ENCODE results near the gene EFNA5. TPM values are rescaled to one million over a fixed set of nuclear protein-coding genes. Genes with fewer than 3 reads are reported as not detected.

Gene EFNA5
- total and polyA plus RNA-seq, 2 of the 13 experiments (the other 11 are each of a cell fraction or from before 2014, with no cell fraction given) = not detected

DNA sequence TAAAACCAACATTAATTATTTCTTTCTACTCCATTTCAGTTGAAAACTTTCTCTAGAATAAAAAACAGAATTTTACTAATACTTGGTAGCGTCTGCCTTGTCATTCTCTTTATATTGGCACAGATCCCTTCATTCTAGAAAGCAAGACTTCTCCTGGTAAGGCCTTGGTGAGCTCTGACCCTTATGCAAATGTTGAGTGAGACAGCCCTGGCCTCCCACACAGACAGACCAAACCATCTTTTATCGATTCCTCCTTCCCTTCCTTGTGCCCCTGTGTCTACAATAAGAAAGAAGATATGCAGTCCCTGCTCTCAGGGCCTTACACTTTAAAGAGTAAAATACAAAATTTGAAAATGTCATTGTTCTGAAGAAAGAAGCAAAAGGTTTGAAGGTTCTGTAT, 262.2 kb downstream of the EFNA5 start:
- BruUV-seq (replicated peaks) = no TSS peak
- in situ Hi-C loops (cut with HindIII; ENCODE audit: extremely low pct_ligation_motif_present, low pct_unique_long_range_greater_than_20kb) = no loop called here
- Histone ChIP-seq H3K27ac (ENCODE audit: extremely low read length, insufficient read depth, low read length) (no peak overlapping the region), H3K4me2 (ENCODE audit: low read depth, low read length) (no peak overlapping the region), H2AFZ (ENCODE audit: low read length) (no peak overlapping the region), H4K20me1 (ENCODE audit: insufficient read depth, low read length) (no peaks in the 10 kb centered on the region), H3K79me2 (ENCODE audit: insufficient read depth, low read length) (no peaks in the 10 kb centered on the region), H3K9ac (ENCODE audit: insufficient read depth, low read depth, low read length) (no peak overlapping the region), H3K4me3 (replicated peaks in 1 of 3; ENCODE audit: insufficient read depth in 1 of 3, low read depth in 2 of 3, low read length in 3 of 3) (no peak overlapping the region), H3K36me3 (replicated peaks in 1 of 2; ENCODE audit: control insufficient read depth in 1 of 2, insufficient read depth in 2 of 2, low read length in 2 of 2) (no peaks in the 10 kb centered on the region), H3K27me3 (ENCODE audit: control insufficient read depth in 1 of 2, insufficient read depth in 2 of 2, low read length in 2 of 2) (no peaks in the 10 kb centered on the region), H3K9me3 (ENCODE audit: low read length) (no peaks in the 10 kb centered on the region), H3K4me1 (ENCODE audit: insufficient read depth, low read length) (no peaks in the 10 kb centered on the region)
- ATAC-seq = no peak
- 0% methylated on average over 2 of the region's 2 CpGs for WGBS (ENCODE audit: low lambda C conversion rate)
- no peak for FAIRE-seq
- no peak for DNase-seq (ENCODE audit: low spot score)
- intact Hi-C loops (cut with micrococcal nuclease; ENCODE audit: unreplicated experiment) = no loop called here
- ChIA-PET CTCF (ENCODE audit: low intra/inter-chr PET ratio, low total read pairs) (no interaction called here), POLR2A (no interaction called here)
- TF ChIP-seq ATF1 (CRISPR knock-in tag; IDR thresholded peaks at IDR 0.05) (no peak), NONO (IDR thresholded peaks at IDR 0.05) (no peak), NONO (CRISPR knock-in tag; conservative IDR thresholded peaks at IDR 0.05) (no peak), SOX13 (IDR thresholded peaks at IDR 0.05) (no peak), SOX13 (CRISPR knock-in tag; conservative IDR thresholded peaks at IDR 0.05 in 1 of 2, IDR thresholded peaks at IDR 0.05 in 1 of 2) (no peak), MIXL1 (CRISPR knock-in tag; IDR thresholded peaks at IDR 0.05) (no peak), YEATS2 (CRISPR knock-in tag; IDR thresholded peaks at IDR 0.05; ENCODE audit: borderline replicate concordance) (no peak), ZBTB7A (CRISPR knock-in tag; IDR thresholded peaks at IDR 0.05) (no peak), RNF2 (conservative IDR thresholded peaks at IDR 0.05; ENCODE audit: low read depth) (no peak), ZNF138 (CRISPR knock-in tag; IDR thresholded peaks at IDR 0.05; ENCODE audit: low read depth) (no peak), ZNF331 (CRISPR knock-in tag; IDR thresholded peaks at IDR 0.05) (no peak), SRSF9 (IDR thresholded peaks at IDR 0.05; ENCODE audit: borderline replicate concordance, insufficient read depth, low read depth, low read length, poor library complexity, severe bottlenecking) (no peak), TOE1 (CRISPR knock-in tag; IDR thresholded peaks at IDR 0.05) (no peak), HOXD1 (CRISPR knock-in tag; IDR thresholded peaks at IDR 0.05) (no peak)
- TF ChIP-seq, protein P1, sequence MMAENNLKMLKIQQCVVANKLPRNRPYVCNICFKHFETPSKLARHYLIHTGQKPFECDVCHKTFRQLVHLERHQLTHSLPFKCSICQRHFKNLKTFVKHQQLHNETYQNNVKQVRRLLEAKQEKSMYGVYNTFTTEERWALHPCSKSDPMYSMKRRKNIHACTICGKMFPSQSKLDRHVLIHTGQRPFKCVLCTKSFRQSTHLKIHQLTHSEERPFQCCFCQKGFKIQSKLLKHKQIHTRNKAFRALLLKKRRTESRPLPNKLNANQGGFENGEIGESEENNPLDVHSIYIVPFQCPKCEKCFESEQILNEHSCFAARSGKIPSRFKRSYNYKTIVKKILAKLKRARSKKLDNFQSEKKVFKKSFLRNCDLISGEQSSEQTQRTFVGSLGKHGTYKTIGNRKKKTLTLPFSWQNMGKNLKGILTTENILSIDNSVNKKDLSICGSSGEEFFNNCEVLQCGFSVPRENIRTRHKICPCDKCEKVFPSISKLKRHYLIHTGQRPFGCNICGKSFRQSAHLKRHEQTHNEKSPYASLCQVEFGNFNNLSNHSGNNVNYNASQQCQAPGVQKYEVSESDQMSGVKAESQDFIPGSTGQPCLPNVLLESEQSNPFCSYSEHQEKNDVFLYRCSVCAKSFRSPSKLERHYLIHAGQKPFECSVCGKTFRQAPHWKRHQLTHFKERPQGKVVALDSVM (CRISPR knock-in tag; IDR thresholded peaks at IDR 0.05) = no peak
- TF ChIP-seq, protein P2, sequence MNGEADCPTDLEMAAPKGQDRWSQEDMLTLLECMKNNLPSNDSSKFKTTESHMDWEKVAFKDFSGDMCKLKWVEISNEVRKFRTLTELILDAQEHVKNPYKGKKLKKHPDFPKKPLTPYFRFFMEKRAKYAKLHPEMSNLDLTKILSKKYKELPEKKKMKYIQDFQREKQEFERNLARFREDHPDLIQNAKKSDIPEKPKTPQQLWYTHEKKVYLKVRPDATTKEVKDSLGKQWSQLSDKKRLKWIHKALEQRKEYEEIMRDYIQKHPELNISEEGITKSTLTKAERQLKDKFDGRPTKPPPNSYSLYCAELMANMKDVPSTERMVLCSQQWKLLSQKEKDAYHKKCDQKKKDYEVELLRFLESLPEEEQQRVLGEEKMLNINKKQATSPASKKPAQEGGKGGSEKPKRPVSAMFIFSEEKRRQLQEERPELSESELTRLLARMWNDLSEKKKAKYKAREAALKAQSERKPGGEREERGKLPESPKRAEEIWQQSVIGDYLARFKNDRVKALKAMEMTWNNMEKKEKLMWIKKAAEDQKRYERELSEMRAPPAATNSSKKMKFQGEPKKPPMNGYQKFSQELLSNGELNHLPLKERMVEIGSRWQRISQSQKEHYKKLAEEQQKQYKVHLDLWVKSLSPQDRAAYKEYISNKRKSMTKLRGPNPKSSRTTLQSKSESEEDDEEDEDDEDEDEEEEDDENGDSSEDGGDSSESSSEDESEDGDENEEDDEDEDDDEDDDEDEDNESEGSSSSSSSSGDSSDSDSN (CRISPR knock-in tag; IDR thresholded peaks at IDR 0.05) = no peak

Data from HepG2 (cell line).